Measurements from ENCODE around the gene XPR1.

- TF ChIP-seq EZH2 (IDR thresholded peaks at IDR 0.05; ENCODE audit: low read depth) (no peak), CTCF (conservative IDR thresholded peaks at IDR 0.05) (no peak)
Measured at GRCh38 chr1:180800945-180801344, 169.1 kb downstream of the XPR1 start.

Data from PC-9 (cell line).